GM10847 (cell line): ENCODE data around the gene USP3.

Source experiments
- POLR2A ChIP-seq: IDR thresholded peaks from 2 replicates; pipeline ENCODE4 v1.6.1; 2011; ENCODE audit not compliant: insufficient read length; ENCODE audit errors: extremely low read depth

USP3 gene

GRCh38 chr15:63473749-63473998 is 30.7 kb upstream of the USP3 start:
- TF ChIP-seq POLR2A: no peak

GRCh38 chr15:63473999-63474809 is 30.2 kb upstream of the USP3 start:
- TF ChIP-seq POLR2A: no peak

- TF ChIP-seq POLR2A: peak; percentile 37
Measured at GRCh38 chr15:63474810-63475316, 29.5 kb upstream of the USP3 start.

GRCh38 chr15:63475707-63476106 is 28.7 kb upstream of the USP3 start:
- TF ChIP-seq POLR2A: no peak

GRCh38 chr15:63476229-63476632 is 28.2 kb upstream of the USP3 start:
- TF ChIP-seq POLR2A: no peak

- no peak for TF ChIP-seq POLR2A
Measured at GRCh38 chr15:63478243-63478642, 26.1 kb upstream of the USP3 start.

GRCh38 chr15:63480441-63480821 is 24.0 kb upstream of the USP3 start:
- TF ChIP-seq POLR2A: no peak

- TF ChIP-seq POLR2A: no peak
Measured at GRCh38 chr15:63481105-63481810, 23.1 kb upstream of the USP3 start.

- TF ChIP-seq POLR2A: no peak
Measured at GRCh38 chr15:63482874-63483323, 21.5 kb upstream of the USP3 start.

- TF ChIP-seq POLR2A: no peak
Measured at GRCh38 chr15:63483521-63484371, 20.6 kb upstream of the USP3 start.

GRCh38 chr15:63484433-63485186 is 19.8 kb upstream of the USP3 start:
- TF ChIP-seq POLR2A: no peak

GRCh38 chr15:63487076-63487757 is 17.2 kb upstream of the USP3 start:
- no peak for TF ChIP-seq POLR2A

- no peak for TF ChIP-seq POLR2A
Measured at GRCh38 chr15:63488398-63488960, 15.9 kb upstream of the USP3 start.

GRCh38 chr15:63489352-63489751 is 15.0 kb upstream of the USP3 start:
- no peak for TF ChIP-seq POLR2A
